DMS53 (cell line): ENCODE data around the gene DLL4.

ENCODE experiments used
- DNase-seq: peaks from one replicate; lab custom pipeline; 2025; lab: John Stamatoyannopoulos, UW

Gene DLL4

DNA sequence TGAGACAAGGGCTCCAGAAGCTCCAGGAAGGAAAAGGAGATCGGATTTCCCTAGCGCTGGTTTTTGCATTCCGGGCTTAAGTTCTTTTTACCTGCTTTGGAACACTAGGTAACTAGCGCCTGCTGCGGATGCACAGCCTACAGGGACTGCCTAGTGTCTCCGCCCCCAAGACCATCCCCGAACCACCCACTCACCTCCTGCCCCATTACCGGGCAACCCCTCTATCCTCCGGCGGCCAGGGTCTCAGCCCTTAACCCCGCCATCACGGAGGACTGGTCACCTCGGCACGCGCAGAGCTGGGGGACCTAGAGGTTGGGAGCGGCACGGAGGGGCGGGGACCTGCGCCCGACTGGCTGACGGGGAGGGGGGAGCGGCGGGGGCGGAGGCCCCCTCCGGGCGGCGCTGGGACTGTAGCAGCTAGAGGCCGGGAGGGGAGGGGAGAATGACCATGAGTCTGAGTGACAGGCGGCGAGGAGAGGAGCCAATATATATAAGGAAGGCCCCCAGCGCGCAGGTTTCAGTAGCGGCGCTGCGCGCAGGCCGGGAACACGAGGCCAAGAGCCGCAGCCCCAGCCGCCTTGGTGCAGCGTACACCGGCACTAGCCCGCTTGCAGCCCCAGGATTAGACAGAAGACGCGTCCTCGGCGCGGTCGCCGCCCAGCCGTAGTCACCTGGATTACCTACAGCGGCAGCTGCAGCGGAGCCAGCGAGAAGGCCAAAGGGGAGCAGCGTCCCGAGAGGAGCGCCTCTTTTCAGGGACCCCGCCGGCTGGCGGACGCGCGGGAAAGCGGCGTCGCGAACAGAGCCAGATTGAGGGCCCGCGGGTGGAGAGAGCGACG is at the start of gene DLL4:
TSS of gene DLL4 (plus strand) at position 520 of the 839 bp plus-strand sequence. CDS start 329 bp downstream, outside the sequence.
- DNase-seq = peak; percentile 97

DNA sequence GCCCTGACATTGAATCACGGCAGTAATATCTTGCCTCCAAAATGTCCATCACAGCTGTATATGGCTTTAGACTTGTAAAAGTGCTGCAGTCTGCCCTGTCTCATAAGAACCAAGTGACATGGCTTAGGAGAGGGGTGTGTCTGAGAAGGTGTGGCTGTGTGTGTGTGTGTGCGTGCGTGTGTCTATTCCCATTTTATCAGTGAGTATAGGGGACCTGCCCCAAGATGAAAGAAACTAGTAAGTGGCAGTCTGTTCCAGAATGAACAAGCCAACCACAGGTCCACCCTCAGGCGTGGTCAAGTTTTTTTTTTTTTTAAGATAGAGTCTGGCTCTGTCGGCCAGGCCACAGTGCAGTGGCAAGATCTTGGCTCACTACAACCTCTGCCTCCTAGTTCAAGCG is 49.5 kb upstream of the DLL4 start:
- DNase-seq = no peak

DNA sequence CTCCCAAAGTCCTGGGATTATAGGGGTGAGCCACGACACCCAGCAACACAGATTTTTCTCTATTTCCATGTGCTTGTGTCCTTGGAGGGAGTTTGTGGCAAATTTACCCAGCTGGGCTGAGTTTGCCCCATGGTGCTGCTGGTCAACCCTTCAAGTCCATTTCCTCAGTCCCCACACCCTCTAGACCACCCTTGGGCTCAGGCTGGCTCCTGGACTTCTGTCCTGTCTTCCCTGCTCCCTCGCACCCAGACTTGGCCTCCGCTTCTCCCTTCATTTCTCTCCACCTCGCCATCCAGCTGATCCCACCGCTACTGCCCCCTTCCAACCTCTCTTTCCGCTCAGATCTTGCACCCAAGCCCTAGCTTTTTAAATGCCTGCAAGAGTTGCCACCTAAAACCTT is 47.8 kb upstream of the DLL4 start:
- DNase-seq = no peak

DNA sequence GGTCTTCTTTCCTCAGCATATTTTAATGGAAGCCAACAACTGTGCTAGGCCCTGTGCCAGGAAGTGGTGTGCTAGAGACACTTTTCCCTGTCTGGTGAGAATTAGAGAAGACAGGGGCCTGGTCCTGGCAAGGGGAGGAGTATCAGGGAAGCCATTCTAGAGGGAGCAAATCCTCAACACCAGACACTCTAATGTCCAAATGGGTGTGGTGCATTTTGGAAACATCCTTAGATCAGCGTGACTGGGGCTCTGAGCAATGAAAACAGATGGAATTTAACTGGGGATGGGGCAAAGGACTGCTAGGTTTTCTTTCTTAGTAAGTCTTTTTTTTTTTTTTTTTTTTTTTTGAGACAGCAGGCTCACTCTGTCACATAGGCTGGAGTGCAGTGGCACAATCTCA is 42.6 kb upstream of the DLL4 start:
- DNase-seq = no peak

DNA sequence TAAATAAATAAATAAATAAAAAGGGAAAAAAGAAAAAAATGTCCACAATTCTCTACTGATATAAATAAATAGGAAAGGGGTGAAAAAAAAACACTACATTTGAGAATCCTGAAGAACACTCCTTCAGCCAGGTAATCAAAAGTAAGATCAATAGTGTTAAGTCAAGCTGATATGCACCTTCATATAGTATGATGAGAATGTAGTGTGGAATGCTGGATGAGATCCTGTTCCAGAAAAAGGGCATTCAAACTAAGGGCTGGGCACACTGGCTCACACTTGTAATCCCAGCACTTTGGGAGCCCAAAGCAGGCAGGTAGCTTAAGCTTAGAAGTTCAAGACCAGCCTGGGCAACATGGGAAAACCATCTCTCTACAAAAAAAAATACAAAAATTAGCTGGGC is 40.0 kb upstream of the DLL4 start:
- no peak for DNase-seq

DNA sequence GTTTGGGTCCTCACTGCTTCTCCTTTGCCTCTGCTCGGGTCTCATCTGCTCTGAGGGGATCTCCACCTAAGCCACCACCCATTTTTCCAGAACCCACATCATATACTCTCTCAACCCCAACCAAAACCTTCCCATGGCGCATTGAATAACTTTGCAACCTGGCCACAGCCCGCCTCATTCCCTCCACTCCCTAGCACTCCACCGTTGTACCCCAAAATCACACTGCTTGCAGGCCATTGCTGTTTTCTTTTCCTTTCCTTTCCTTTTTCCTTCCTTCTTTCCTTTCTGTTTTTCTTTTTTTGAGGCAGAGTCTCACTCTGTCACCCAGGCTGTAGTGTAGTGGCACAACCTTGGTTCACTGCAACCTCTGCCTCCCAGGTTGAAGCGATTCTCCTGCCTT is 38.0 kb upstream of the DLL4 start:
- DNase-seq = no peak

DNA sequence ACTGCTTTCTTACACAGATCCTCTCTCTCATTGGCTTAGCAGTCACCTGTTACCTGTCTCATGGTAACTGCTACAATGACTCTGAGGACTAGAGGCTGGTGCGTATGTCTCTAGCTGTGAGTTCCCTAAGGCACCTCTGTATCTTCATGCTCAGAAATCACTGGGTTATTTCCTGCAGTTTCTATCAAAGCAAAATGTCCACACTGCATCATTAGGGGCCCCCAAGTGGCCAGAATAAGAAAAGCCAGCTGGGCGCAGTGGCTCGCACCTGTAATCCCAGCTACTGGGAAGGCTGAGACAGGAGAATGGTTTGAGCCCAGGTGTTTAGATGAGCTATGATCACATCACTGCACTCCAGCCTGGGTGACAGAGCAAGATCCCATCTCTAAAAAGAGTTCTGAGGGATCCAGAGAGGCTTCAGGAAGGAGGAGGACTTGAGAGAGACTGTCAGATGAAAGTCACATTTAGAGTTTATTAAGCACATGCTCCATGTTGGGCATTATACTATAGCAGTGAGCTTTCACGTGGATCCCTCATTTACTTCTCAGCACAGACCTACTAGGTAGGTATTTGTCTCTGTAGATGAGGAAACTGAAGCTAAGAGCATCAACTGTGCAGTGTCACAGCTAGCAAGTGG is 37.2 kb upstream of the DLL4 start:
- DNase-seq = peak; percentile 86

DNA sequence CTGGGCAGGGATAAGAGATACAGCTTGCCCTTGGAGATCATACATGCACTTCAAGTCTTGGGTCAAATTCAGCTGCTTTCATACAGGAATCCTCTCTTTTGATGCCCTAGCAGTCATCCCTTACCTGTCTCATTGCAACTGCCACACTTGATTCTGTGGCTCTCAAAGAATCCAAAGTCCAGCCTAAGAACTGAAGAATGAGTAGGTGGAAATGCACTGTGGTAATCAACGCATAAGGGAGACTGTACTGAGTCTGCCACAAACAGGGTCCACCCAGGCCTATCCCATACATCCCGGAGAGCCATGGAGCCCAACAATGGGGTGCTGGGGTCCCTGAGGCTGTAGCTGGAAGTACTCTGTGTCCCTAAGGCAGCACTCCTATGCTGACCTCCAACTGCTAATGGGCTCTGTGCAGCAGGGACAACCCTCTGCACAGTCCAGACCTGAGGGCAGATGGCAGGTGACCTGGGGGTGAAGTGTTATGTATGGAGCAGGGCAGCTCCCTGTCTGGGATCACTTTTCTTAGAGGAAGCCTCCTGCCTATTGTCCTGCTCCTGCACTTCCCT is 36.6 kb upstream of the DLL4 start:
- no peak for DNase-seq

DNA sequence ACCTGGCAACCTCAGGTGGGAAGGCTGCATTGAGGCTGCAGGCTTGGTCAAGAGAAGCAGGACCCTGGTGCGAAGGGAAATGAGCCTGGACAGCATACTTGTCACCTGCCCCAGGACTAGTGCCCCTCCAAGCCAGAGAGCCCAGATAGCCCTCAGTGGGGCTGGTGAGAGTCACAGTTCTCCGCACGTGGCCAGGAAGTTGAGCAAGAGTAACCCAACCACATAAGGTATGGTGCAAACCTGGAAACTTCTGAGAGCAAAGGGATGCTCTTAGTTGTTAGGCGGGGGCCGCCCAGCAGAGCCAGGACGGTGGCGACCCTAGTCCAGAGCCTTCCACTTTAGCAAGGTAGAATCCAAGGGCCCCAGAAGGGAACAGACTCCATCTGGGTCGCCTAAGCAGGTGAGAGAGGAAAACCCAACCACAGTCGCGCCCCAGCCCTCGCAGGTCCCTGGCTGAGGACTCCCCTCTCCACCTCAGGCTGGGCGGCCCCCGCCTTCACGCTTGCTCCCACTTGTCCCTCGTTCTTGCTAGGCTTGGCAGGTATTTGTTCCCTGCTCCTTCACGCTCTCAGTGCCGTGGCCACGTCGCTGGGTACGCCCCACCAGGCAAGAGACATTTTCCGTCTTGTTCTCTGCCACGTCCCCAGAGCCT is 36.0 kb upstream of the DLL4 start:
- DNase-seq = no peak

DNA sequence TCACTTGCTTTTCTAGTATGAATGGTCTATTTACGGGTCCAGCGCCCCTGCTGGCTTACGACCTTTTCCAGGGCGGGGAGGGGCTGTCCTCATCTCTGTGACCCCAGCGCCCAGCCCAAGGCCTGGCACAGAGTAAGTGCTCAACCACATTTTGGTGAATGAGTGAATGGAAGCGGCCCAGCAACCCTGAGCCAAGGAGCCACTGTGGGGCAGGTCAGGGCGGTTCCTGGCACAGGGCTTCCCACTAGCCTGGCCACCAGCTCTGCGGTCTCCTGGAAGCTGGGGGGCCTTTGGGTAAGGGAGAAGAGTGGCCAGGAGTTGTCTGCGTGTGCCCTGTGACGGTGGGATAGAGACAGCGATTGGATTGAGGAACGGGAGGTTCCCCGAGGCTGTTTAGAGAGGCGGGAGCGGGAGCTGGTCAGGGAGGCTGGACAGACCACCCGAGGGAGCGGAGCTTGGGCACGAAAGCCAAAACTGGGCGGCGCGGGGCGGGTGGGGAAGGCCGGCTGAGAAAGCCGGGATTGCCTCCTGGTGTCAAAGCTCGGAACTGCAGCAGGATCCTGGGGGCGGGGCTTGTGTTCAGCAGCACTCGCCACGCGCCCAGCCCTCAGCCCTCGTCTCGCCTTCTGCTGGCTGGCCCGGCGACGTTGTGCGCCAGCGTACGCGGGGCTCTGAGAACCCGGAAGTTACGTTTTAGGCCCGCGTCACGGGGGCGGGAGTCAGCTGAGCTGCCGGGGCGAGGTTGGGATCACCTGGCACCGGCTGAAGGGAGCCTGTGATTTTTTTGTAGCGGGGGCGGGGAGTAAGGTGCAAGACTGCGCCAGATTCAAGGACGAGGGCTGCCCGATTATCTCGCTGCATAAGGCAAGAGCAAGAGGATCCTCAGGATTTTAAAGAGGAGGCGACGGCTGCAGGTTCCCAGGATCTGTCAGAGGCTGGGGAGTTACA is 35.1 kb upstream of the DLL4 start, which contains the start of gene VPS18:
TSS of gene VPS18 (plus strand) at position 718 of the 948 bp plus-strand sequence. CDS start 319 bp downstream, outside the sequence.
- DNase-seq = peak; percentile 98

DNA sequence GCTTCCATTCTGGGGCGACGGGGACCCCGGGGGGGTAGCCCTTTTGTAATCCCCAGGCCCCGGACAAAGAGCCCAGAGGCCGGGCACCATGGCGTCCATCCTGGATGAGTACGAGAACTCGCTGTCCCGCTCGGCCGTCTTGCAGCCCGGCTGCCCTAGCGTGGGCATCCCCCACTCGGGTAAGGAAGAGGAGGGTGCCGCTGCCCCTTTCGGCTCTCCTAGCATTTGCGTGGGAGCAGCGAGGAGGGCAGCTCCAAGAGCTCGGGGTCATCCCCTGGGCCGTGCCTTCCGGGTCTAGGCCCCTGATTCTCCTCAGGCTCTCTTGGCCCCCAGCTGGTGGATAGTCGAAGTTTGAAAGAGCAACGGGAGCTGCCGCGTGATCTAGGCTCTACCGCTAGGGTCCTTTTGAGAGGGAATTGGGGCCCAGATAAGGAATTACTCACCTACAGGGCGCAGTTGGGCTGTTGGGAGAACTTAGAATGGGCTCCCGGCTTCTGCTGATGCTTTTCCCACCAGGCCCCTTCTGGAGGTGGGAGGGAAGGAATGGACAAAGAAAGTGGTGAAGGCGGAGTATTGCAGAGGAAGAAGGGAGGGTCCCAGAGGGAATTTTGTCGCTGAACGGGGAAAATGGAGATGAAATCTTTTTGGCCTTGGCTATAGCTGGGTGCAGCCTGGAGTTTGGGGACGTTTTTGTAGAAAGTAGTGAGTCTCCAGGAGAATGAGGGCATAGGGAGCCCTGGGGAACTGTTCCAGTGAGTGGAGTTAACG is 34.3 kb upstream of the DLL4 start:
- peak; percentile 74 for DNase-seq

DNA sequence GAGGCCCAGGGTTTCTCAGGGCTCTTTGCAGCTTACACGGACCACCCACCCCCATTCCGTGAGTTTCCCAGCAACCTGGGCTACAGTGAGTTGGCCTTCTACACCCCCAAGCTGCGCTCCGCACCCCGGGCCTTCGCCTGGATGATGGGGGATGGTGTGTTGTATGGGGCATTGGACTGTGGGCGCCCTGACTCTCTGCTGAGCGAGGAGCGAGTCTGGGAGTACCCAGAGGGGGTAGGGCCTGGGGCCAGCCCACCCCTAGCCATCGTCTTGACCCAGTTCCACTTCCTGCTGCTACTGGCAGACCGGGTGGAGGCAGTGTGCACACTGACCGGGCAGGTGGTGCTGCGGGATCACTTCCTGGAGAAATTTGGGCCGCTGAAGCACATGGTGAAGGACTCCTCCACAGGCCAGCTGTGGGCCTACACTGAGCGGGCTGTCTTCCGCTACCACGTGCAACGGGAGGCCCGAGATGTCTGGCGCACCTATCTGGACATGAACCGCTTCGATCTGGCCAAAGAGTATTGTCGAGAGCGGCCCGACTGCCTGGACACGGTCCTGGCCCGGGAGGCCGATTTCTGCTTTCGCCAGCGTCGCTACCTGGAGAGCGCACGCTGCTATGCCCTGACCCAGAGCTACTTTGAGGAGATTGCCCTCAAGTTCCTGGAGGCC is 29.5 kb upstream of the DLL4 start:
- no peak for DNase-seq

DNA sequence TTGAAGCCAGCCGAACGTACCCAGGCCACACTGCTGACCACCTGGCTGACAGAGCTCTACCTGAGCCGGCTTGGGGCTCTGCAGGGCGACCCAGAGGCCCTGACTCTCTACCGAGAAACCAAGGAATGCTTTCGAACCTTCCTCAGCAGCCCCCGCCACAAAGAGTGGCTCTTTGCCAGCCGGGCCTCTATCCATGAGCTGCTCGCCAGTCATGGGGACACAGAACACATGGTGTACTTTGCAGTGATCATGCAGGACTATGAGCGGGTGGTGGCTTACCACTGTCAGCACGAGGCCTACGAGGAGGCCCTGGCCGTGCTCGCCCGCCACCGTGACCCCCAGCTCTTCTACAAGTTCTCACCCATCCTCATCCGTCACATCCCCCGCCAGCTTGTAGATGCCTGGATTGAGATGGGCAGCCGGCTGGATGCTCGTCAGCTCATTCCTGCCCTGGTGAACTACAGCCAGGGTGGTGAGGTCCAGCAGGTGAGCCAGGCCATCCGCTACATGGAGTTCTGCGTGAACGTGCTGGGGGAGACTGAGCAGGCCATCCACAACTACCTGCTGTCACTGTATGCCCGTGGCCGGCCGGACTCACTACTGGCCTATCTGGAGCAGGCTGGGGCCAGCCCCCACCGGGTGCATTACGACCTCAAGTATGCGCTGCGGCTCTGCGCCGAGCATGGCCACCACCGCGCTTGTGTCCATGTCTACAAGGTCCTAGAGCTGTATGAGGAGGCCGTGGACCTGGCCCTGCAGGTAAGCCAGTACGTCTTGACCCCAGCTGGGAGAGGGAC is 28.7 kb upstream of the DLL4 start:
- DNase-seq = no peak

DNA sequence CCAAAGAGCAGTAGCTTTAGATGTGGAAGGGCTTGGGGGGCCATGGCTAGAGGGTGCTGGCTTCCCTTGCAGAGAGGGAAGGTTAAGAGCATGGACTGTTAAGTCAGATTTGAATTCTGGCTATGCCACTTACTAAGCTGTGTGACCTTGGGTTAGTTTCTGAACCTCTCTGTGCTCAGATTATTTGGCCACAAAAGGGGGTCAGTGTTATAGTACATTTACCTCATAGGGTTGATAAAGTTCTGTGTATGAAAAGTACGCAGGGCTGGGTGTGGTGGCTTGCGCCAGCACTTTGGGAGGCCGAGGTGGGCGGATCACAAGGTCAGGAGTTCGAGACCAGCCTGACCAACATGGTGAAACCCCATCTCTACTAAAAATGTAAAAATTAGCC is 28.1 kb upstream of the DLL4 start:
- DNase-seq = no peak

DNA sequence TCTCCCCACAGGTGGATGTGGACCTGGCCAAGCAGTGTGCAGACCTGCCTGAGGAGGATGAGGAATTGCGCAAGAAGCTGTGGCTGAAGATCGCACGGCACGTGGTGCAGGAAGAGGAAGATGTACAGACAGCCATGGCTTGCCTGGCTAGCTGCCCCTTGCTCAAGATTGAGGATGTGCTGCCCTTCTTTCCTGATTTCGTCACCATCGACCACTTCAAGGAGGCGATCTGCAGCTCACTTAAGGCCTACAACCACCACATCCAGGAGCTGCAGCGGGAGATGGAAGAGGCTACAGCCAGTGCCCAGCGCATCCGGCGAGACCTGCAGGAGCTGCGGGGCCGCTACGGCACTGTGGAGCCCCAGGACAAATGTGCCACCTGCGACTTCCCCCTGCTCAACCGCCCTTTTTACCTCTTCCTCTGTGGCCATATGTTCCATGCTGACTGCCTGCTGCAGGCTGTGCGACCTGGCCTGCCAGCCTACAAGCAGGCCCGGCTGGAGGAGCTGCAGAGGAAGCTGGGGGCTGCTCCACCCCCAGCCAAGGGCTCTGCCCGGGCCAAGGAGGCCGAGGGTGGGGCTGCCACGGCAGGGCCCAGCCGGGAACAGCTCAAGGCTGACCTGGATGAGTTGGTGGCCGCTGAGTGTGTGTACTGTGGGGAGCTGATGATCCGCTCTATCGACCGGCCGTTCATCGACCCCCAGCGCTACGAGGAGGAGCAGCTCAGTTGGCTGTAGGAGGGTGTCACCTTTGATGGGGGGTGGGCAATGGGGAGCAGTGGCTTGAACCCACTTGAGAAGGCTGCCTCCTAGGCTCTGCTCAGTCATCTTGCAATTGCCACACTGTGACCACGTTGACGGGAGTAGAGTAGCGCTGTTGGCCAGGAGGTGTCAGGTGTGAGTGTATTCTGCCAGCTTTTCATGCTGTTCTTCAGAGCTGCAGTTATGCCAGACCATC is 26.3 kb upstream of the DLL4 start:
- DNase-seq = peak; percentile 36

DNA sequence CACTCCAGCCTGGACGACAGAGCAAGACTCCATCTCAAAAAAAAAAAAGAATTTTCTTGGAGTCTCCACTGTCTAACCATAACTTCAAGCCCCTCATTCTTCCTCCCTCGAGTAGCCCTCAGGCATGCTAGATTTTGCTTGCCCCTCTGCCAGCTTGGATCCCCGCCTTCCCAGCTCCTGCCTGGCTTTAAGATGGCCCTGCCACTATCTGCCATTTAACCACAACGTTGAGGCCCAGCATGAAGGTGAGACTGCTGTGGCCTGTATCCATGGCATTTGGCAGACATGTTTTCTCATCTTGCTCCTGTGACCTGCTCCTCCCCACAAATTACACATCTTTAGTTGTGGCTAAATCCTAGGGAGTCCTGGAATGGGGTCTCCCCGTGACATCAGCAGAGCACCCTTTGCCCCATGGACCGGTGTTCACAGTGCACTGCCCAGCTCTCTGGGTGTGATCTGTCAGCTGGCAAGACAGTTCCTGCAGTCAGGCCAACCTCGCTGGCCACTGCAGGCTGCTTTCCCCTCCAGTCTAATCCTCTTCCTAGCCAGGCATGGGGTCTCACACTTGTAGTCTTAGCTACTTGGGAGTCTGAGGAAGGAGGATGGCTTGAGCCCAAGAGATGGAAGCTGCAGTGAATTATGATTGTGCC is 24.5 kb upstream of the DLL4 start:
- no peak for DNase-seq
